ENCODE measurements around the gene TXNRD1.
"Not testable (repeated sequence)": the region's sequence is repeated elsewhere in the genome, so short reads cannot be mapped to it uniquely, and the experiment has no call there.

TXNRD1 gene

DNA sequence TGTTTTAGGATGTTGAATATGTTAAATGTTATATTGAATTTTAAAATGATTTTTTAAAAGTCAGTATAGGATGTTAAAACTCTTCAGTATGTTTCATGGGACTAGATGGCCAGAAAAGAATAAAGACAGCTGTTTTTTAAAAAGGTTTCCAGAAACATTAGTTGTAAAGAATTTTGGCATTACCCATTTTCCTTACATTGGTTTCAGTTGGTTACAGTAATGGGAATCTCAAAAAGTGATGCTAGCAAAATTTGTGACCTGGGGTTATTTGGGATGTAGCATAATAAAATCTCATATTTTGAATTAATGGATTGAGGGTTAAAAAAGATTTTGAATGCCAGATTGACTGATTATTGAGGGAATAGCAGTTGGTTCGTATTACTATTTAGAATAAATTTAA, 113.2 kb downstream of the TXNRD1 start (continued):
- TF ChIP-seq ISL1 (CRISPR knock-in tag; IDR thresholded peaks at IDR 0.05) (no peak), ESRRG (CRISPR knock-in tag; IDR thresholded peaks at IDR 0.05) (no peak)

DNA sequence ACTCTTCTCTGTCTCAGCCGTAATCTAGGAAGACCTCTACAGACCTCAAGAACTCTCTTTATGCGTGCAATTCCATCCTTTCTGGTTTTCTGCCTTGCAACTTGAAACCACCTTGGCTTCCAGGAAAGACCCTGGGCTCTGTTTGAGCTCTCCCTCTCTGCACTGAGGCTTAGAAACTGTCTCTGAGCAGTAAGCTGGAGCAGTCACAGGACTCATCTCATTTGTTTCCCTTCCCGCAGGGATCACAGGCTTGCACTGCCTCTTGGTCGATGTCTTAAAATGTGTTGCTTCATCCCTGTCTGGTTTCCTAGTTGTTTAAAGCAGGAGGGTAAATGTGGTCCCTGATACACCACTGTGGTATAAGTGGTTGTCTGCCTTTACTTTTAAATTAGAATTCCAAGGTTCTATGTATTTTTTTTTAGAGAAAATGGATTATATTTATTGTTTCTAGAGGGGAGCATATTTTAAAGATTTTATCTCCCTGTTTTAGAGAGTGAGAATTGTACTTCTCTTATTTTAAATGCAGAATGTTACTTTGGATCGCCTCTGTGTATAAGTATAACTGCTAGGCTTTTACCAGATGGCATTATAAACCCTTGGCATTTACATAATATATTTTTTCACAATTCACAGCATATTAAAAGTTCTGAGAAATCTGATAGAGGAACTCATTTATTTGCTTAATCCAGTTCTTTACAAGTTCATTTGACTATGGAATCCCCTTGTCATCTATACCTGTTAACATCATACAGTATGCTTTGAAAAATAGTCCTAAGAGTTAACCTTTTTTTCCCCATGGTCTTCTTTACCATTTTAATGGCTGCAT, 114.3 kb downstream of the TXNRD1 start:
- peak; percentile 26; the same call in 2 of the 3 replicates for ATAC-seq
- TF ChIP-seq ZC3H10 (CRISPR knock-in tag; IDR thresholded peaks at IDR 0.05), result no peak
- TF ChIP-seq, protein P1, sequence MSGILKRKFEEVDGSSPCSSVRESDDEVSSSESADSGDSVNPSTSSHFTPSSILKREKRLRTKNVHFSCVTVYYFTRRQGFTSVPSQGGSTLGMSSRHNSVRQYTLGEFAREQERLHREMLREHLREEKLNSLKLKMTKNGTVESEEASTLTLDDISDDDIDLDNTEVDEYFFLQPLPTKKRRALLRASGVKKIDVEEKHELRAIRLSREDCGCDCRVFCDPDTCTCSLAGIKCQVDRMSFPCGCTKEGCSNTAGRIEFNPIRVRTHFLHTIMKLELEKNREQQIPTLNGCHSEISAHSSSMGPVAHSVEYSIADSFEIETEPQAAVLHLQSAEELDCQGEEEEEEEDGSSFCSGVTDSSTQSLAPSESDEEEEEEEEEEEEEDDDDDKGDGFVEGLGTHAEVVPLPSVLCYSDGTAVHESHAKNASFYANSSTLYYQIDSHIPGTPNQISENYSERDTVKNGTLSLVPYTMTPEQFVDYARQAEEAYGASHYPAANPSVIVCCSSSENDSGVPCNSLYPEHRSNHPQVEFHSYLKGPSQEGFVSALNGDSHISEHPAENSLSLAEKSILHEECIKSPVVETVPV (CRISPR knock-in tag; IDR thresholded peaks at IDR 0.05), result no peak
- TF ChIP-seq TCF4 (CRISPR knock-in tag; IDR thresholded peaks at IDR 0.05; ENCODE audit: borderline replicate concordance), result no peak
- no peak for TF ChIP-seq ZFP3 (CRISPR knock-in tag; IDR thresholded peaks at IDR 0.05)
- no peak for TF ChIP-seq GLIS3 (CRISPR knock-in tag; IDR thresholded peaks at IDR 0.05)

DNA sequence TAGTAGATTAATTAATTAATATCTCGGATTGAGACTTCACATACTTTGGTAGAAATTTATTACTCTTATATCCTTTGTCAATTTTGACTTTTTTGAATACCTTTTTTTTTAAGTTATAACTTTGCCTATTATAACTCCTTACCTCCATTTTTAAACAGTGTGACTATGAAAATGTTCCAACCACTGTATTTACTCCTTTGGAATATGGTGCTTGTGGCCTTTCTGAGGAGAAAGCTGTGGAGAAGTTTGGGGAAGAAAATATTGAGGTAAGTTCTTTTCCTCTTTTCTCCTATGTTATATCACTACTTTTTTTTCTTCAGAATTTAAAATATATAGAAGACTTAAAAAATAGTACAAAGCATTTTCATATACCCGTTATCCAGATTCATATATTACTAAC, 115.8 kb downstream of the TXNRD1 start:
- ATAC-seq, result no peak
- TF ChIP-seq, protein P2, sequence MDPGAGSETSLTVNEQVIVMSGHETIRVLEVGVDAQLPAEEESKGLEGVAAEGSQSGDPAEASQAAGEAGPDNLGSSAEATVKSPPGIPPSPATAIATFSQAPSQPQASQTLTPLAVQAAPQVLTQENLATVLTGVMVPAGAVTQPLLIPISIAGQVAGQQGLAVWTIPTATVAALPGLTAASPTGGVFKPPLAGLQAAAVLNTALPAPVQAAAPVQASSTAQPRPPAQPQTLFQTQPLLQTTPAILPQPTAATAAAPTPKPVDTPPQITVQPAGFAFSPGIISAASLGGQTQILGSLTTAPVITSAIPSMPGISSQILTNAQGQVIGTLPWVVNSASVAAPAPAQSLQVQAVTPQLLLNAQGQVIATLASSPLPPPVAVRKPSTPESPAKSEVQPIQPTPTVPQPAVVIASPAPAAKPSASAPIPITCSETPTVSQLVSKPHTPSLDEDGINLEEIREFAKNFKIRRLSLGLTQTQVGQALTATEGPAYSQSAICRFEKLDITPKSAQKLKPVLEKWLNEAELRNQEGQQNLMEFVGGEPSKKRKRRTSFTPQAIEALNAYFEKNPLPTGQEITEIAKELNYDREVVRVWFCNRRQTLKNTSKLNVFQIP (CRISPR knock-in tag; IDR thresholded peaks at IDR 0.05; ENCODE audit: borderline replicate concordance, low read depth), result no peak
- TF ChIP-seq SNAI2 (CRISPR knock-in tag; IDR thresholded peaks at IDR 0.05) (no peak), ISL1 (CRISPR knock-in tag; IDR thresholded peaks at IDR 0.05) (no peak), BACH2 (CRISPR knock-in tag; IDR thresholded peaks at IDR 0.05; ENCODE audit: borderline replicate concordance) (no peak), ZNF70 (CRISPR knock-in tag; IDR thresholded peaks at IDR 0.05) (no peak), ESRRG (CRISPR knock-in tag; IDR thresholded peaks at IDR 0.05) (no peak), GLIS3 (CRISPR knock-in tag; IDR thresholded peaks at IDR 0.05) (no peak), OSR1 (CRISPR knock-in tag; IDR thresholded peaks at IDR 0.05) (no peak), CSDC2 (CRISPR knock-in tag; IDR thresholded peaks at IDR 0.05) (no peak), ZFP30 (CRISPR knock-in tag; IDR thresholded peaks at IDR 0.05) (no peak), ARNTL (CRISPR knock-in tag; IDR thresholded peaks at IDR 0.05; ENCODE audit: borderline replicate concordance, low read depth) (no peak), RARB (CRISPR knock-in tag; IDR thresholded peaks at IDR 0.05) (no peak)
- TF ChIP-seq, protein P3, sequence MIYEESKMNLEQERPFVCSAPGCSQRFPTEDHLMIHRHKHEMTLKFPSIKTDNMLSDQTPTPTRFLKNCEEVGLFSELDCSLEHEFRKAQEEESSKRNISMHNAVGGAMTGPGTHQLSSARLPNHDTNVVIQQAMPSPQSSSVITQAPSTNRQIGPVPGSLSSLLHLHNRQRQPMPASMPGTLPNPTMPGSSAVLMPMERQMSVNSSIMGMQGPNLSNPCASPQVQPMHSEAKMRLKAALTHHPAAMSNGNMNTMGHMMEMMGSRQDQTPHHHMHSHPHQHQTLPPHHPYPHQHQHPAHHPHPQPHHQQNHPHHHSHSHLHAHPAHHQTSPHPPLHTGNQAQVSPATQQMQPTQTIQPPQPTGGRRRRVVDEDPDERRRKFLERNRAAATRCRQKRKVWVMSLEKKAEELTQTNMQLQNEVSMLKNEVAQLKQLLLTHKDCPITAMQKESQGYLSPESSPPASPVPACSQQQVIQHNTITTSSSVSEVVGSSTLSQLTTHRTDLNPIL (CRISPR knock-in tag; IDR thresholded peaks at IDR 0.05; ENCODE audit: low read depth), result no peak
- TF ChIP-seq, protein P4, sequence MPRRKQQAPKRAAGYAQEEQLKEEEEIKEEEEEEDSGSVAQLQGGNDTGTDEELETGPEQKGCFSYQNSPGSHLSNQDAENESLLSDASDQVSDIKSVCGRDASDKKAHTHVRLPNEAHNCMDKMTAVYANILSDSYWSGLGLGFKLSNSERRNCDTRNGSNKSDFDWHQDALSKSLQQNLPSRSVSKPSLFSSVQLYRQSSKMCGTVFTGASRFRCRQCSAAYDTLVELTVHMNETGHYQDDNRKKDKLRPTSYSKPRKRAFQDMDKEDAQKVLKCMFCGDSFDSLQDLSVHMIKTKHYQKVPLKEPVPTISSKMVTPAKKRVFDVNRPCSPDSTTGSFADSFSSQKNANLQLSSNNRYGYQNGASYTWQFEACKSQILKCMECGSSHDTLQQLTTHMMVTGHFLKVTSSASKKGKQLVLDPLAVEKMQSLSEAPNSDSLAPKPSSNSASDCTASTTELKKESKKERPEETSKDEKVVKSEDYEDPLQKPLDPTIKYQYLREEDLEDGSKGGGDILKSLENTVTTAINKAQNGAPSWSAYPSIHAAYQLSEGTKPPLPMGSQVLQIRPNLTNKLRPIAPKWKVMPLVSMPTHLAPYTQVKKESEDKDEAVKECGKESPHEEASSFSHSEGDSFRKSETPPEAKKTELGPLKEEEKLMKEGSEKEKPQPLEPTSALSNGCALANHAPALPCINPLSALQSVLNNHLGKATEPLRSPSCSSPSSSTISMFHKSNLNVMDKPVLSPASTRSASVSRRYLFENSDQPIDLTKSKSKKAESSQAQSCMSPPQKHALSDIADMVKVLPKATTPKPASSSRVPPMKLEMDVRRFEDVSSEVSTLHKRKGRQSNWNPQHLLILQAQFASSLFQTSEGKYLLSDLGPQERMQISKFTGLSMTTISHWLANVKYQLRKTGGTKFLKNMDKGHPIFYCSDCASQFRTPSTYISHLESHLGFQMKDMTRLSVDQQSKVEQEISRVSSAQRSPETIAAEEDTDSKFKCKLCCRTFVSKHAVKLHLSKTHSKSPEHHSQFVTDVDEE (CRISPR knock-in tag; IDR thresholded peaks at IDR 0.05), result no peak
- TF ChIP-seq, protein P1 (CRISPR knock-in tag; IDR thresholded peaks at IDR 0.05), result no peak

DNA sequence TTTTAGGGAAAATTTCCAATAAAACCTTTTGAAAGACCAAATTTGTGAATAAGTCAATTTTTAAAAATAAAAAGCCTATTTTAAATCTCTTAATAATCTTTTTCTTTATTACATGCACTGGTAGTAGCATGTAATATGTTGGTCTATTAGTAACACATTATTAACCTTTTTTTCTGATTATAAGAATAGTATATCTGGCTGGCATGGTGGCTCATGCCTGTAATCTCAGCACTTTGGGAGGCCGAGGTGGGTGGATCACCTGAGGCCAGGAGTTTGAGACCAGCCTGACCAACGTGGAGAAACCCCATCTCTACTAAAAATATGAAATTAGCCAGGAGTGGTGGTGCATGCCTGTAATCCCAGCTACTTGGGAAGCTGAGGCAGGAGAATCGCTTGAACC, 116.7 kb downstream of the TXNRD1 start:
- ATAC-seq, result not testable (repeated sequence)

Measured in SK-N-SH treated with all-trans-retinoic acid at 6 μM for 48 hours (cell line).